Measurements from ENCODE around the gene DLG2.

Gene DLG2

DNA sequence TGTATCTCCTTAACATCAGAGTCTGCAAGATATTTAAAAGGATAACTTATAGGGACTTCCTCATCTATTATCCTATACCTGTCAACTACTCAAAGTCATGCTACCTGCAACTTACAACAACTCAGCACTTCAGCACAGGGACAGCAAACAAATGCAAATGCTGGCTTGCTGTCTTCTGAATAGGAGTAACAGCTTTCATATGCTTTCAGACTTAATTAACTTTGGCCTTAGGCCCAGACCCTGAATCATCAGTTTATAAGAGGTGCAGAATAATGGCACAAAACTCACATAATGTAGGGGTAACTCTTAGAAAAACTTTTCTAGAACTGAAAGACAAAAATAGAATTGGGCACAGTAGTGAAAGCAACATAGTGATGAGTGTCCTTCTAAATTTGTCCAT lies 953.4 kb downstream of the DLG2 start:
- TF ChIP-seq, protein P1, sequence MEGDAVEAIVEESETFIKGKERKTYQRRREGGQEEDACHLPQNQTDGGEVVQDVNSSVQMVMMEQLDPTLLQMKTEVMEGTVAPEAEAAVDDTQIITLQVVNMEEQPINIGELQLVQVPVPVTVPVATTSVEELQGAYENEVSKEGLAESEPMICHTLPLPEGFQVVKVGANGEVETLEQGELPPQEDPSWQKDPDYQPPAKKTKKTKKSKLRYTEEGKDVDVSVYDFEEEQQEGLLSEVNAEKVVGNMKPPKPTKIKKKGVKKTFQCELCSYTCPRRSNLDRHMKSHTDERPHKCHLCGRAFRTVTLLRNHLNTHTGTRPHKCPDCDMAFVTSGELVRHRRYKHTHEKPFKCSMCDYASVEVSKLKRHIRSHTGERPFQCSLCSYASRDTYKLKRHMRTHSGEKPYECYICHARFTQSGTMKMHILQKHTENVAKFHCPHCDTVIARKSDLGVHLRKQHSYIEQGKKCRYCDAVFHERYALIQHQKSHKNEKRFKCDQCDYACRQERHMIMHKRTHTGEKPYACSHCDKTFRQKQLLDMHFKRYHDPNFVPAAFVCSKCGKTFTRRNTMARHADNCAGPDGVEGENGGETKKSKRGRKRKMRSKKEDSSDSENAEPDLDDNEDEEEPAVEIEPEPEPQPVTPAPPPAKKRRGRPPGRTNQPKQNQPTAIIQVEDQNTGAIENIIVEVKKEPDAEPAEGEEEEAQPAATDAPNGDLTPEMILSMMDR (conservative IDR thresholded peaks at IDR 0.05; ENCODE audit: low read depth, low read length): no peak
- H3K4me3 ChIP-seq (ENCODE audit: low read length): no peak overlapping the region
- DNase-seq (ENCODE audit: low read depth): peak; percentile 43

DNA sequence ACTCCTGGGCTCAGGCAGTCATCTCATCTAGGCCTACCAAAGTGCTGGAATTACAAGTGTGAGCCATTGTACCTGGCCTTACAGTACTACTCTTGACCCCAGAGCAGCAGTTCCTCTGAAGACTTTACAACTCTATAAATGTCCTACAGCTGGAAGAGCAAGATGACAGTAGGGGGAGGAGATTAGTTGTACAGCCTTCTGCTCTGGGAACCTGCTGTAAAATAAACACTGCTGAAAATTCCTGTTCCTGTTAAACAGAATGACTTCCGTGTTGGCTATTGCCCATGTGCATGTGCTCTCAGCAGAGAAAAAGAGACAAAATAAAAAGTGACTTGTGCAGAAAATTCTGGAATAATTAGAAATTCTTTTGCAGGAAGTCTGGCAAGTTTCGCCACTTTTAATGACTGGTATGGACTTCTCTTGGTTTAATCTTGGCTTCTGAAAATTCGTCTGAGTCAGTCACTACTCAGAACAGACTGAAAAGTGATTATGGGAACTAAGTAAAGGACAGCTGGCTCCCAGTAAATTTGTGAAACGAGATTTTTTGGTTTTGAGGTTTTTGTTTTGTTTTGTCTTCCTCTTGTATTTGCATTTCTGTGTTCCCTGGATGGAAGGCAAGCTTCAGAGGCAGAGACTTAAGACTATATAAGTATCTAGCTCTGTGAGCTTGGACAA lies 955.7 kb downstream of the DLG2 start:
- no peak overlapping the region for H3K4me3 ChIP-seq (ENCODE audit: low read length)
- TF ChIP-seq, protein P1 (conservative IDR thresholded peaks at IDR 0.05; ENCODE audit: low read depth, low read length): no peak
- no peak for DNase-seq (ENCODE audit: low read depth)

DNA sequence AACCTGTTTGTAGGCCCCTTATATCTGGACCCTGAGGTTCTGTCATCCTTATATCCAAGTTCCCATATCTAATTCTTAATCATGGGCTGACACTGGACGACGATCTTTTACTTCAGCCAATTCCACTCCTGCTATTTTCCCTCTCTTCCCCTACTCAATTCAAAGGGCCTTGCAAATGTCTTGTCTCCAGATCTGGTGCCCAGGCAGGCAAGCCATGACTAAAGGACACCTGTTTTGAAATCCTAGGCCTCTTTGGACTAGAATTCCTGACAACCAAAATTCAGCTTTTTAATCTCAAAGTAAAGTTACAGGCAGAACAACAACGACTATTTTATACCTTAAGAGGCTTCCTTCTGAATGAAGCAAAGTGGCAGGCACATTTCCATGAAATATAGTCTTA lies 963.4 kb downstream of the DLG2 start:
- no peak for DNase-seq (ENCODE audit: low read depth)
- TF ChIP-seq, protein P1 (conservative IDR thresholded peaks at IDR 0.05; ENCODE audit: low read depth, low read length): no peak
- no peak overlapping the region for H3K4me3 ChIP-seq (ENCODE audit: low read length)

DNA sequence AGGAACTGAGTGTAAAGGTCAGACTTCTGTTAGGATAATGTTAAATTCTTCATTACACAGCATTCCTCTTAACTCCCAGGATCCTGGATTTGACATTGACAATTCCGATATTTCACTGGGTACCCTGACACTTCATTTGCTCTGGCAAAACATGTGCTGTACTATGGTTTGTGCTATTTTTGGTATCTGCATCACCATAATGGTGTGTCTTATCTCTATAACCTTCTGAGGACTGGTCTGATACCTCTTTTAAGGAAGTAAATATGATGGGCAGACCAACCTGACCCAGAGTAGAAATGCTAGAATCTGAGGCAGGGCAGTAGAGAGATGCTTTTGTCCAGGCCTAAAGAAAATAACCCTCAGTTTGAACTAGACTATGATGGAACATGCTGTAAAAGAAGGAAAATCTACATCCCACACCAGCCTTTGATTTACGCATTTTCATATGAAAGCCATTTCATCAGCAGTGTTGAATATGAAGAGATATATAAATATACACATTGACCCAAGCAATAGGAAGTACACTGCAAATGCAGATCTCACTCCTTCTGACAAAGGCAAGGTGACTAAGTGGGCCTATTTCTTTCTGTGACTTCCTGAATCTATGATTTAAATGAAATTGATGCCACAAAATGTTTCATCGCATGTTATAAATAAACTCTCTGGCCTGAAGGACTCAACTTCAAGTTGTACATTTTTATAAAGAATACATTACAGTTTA lies 966.7 kb downstream of the DLG2 start:
- TF ChIP-seq, protein P1 (conservative IDR thresholded peaks at IDR 0.05; ENCODE audit: low read depth, low read length): no peak
- DNase-seq (ENCODE audit: low read depth): no peak
- H3K4me3 ChIP-seq (ENCODE audit: low read length): no peak overlapping the region

DNA sequence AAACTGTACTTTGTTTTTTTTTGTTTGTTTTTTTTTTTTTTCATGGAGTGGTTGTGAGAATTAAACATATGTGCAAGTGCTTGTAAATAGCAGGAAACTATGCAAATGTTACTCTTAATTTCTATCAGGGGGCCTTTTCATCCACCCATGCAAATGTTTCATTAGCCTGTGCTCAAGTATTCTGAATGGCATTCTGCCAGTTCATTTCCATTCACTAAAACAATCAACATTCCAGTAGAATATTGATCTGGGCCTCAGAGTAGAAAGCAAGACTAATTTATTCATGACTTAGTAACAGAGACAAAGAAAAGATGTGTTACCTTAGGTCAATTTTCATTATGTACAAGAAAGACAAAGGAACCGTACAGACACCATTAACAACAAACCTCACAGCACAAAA lies 971.4 kb downstream of the DLG2 start:
- H3K4me3 ChIP-seq (ENCODE audit: low read length): no peak overlapping the region
- no peak for DNase-seq (ENCODE audit: low read depth)
- TF ChIP-seq, protein P1 (conservative IDR thresholded peaks at IDR 0.05; ENCODE audit: low read depth, low read length): no peak

DNA sequence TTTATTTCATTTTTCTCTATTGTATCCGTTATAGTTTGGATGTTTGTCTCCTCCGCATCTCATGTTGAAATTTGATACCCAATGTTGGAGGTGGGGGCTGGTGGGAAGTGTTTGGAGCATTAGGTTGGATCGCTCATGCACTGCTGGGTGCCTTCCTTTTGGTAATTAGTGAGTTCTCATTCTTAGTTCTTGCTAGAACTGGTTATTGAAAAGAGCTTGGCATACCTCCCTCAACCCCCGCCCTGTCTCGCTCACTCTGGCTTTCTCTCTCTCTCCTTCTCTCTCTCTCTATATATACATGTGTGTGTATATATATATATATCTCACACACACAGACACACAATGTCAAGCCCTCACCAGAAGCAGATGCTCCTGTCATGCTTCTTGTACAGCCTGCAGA lies 978.7 kb downstream of the DLG2 start:
- TF ChIP-seq, protein P1 (conservative IDR thresholded peaks at IDR 0.05; ENCODE audit: low read depth, low read length): no peak
- DNase-seq (ENCODE audit: low read depth): no peak
- no peak overlapping the region for H3K4me3 ChIP-seq (ENCODE audit: low read length)
